Measurements from ENCODE around the gene FAM163B. TPM values are rescaled to one million over a fixed set of nuclear protein-coding genes. Genes with fewer than 3 reads are reported as not detected.

Gene FAM163B
- total RNA-seq, 1 donor from 2014 or later: not detected

DNA sequence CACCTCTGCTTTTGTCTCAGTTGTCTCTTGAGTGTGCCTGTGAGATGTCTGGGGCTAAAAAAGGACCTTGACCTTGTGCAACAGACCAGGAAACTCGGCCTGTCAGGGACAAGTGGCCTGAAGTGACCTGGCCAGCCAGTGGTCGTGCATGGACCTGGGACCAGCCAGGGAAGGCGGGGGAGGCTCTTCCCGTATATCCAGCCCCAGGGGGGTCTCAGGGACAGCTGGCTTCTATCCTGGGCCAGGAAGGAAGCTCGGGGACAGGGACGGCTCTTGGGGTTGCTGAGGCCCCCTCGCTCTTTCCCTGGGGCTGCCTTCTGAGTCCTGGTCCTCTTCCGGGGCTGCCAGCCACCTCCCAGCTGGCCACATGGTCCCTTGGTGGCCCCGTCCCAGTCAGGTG is 77.9 kb downstream of the FAM163B start:
- H3K4me3 ChIP-seq: no peak overlapping the region
- TF ChIP-seq, protein P1, sequence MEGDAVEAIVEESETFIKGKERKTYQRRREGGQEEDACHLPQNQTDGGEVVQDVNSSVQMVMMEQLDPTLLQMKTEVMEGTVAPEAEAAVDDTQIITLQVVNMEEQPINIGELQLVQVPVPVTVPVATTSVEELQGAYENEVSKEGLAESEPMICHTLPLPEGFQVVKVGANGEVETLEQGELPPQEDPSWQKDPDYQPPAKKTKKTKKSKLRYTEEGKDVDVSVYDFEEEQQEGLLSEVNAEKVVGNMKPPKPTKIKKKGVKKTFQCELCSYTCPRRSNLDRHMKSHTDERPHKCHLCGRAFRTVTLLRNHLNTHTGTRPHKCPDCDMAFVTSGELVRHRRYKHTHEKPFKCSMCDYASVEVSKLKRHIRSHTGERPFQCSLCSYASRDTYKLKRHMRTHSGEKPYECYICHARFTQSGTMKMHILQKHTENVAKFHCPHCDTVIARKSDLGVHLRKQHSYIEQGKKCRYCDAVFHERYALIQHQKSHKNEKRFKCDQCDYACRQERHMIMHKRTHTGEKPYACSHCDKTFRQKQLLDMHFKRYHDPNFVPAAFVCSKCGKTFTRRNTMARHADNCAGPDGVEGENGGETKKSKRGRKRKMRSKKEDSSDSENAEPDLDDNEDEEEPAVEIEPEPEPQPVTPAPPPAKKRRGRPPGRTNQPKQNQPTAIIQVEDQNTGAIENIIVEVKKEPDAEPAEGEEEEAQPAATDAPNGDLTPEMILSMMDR (IDR thresholded peaks at IDR 0.05): no peak
- intact Hi-C loops (cut with DNase I): loop anchor here (5.0 kb wide), 1 partner anchor 461 kb away; the partner anchor contains the start of gene VAV2
- H3K27ac ChIP-seq: no peak overlapping the region
- H3K4me1 ChIP-seq: peaks cover 13 to 26% of the 10 kb centered on the region in 2 donors
- no peaks in the 10 kb centered on the region for H3K36me3 ChIP-seq
- no peaks in the 10 kb centered on the region for H3K27me3 ChIP-seq
- DNase-seq (ENCODE audit: low spot score in 2 of 2): no peak
- no peaks in the 10 kb centered on the region for H3K9me3 ChIP-seq

DNA sequence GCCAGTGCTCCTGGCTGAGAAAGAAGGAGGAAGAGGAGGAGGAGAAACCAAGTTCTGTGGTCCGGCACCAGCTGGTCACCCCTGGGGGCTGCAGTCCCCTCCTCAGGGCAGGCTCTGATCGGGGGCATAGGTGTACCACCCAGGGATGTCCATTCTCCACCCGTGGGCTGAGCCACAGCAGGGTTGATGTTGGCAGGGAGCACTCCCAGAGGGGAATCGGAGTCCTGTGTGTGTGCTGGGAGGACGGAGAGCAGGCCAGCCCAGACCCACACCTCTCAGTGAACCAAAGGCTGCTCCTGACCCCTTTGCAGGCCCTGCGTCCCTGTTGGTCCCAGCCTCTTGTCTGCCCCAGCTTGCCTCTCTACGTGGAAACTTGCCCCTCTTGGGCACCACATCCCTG is 79.3 kb downstream of the FAM163B start:
- no peak for DNase-seq (ENCODE audit: low spot score in 2 of 2)
- intact Hi-C loops (cut with DNase I): loop anchor here (5.0 kb wide), 1 partner anchor 462 kb away; the partner anchor contains the start of gene VAV2
- no peak overlapping the region for H3K27ac ChIP-seq
- peaks cover 12 to 23% of the 10 kb centered on the region in 2 donors for H3K4me1 ChIP-seq
- H3K9me3 ChIP-seq: no peaks in the 10 kb centered on the region
- no peaks in the 10 kb centered on the region for H3K27me3 ChIP-seq
- TF ChIP-seq, protein P1 (IDR thresholded peaks at IDR 0.05): no peak
- H3K36me3 ChIP-seq: no peaks in the 10 kb centered on the region
- no peak overlapping the region for H3K4me3 ChIP-seq

DNA sequence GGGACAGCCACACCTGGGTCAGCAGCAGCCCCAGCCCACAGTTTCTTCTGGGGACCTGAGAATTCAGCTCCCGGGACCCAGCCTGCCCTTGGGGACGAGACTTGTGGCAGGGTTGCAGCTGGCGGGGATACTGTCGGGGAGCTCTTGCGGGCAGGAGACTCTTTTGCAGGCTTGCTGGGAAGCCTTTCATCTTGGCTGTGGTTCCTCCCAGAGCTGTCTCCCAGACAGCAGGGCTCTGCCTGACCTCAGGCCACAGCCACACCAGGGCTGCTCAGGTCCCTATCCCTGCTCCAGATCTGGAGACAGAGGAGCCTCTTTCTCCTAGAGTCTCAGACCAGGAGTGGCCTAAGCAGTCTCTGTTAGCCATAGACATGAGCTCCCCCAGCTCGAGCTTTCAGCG is 79.7 kb downstream of the FAM163B start:
- H3K4me1 ChIP-seq: peaks cover 8 to 19% of the 10 kb centered on the region in 2 donors
- TF ChIP-seq, protein P1 (IDR thresholded peaks at IDR 0.05): no peak
- intact Hi-C loops (cut with DNase I): no loop called here

DNA sequence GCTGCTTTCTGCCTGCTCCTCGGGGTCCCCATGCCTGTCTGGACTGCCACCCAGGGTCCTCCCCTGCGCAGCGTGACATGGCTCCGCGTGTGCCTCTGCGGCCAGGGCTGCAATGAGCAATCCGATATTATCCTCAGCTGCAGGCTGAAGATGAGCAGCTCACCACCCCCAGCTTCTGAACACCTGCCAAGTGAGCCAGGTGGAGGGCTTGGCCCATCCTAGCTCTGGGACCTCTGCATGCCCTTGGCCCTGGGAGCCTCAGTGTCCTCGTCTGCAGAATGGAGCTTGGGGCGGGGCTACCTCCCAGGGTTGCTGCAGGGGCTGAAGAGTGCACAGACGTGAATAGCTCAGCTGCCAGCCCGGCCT is 80.3 kb downstream of the FAM163B start:
- H3K4me1 ChIP-seq: peaks cover 4 to 15% of the 10 kb centered on the region in 2 donors
- no peaks in the 10 kb centered on the region for H3K27me3 ChIP-seq
- TF ChIP-seq, protein P1 (IDR thresholded peaks at IDR 0.05): no peak
- no peaks in the 10 kb centered on the region for H3K36me3 ChIP-seq
- no peak for DNase-seq (ENCODE audit: low spot score in 2 of 2)
- H3K9me3 ChIP-seq: no peaks in the 10 kb centered on the region
- H3K27ac ChIP-seq: no peak overlapping the region
- no peak overlapping the region for H3K4me3 ChIP-seq
- intact Hi-C loops (cut with DNase I): no loop called here

More for the DNA sequence above, 79.7 kb downstream of the FAM163B start:
- H3K9me3 ChIP-seq: no peaks in the 10 kb centered on the region
- no peak overlapping the region for H3K27ac ChIP-seq
- H3K36me3 ChIP-seq: no peaks in the 10 kb centered on the region
- H3K4me3 ChIP-seq: no peak overlapping the region
- DNase-seq (ENCODE audit: low spot score in 2 of 2): no peak
- H3K27me3 ChIP-seq: no peaks in the 10 kb centered on the region

DNA sequence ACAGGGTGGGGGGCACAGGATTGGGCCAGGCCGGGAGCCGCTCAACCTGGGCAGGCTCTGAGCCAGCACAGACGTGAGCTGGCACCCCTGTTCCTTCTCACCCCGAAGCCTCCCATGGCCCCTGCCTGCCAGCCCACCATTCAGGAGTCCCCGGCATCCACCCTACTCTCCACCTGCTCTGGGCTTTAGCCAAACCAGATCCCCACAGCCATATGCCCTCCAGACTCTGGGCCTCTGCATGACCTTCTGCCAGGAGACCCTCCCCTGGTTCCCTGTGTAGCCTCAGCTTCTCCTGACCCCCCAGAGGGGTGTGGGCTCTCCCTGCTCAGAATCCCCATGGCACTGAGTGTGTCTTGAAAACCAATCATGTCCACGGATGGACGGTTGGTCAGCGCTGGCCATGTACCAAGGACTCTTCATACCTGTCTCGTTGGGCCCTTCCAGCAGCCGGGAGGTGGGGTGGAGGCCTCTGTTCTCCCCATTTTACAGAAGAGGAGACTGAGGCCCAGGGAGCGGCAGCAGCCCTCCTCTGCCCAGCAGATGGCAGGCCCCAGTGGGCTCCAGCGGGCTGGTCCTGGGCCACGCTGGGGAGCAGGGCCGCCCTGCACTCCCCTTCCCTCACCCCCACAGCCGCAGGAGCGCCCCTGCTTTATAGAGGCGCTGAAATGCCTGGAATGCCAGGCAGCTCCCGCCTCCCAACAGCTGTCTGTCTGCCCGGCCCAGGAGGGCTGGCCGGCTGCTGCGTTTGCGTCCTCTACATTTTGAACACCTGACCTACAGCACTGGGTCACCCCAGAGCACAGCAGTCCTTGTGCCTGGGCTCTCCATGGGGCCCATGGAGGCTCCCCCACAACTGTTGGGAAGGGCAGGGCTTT is 81.0 kb downstream of the FAM163B start:
- Histone ChIP-seq H3K4me1 (peaks cover 4 to 15% of the 10 kb centered on the region in 2 donors), H3K4me3 (peak overlapping the region in 1 of 2 donors; percentile 10), H3K27ac (no peak overlapping the region), H3K36me3 (no peaks in the 10 kb centered on the region), H3K27me3 (no peaks in the 10 kb centered on the region), H3K9me3 (no peaks in the 10 kb centered on the region)
- TF ChIP-seq, protein P1 (IDR thresholded peaks at IDR 0.05): no peak
- intact Hi-C loops (cut with DNase I): no loop called here
- DNase-seq (ENCODE audit: low spot score in 2 of 2): no peak
